DMS 273 treated with DMSO at 0.1 percent for 48 hours (cell line): Measurements from ENCODE around the gene SPHK1.

Source experiments
- DNase-seq: peaks from one replicate; lab custom pipeline; 2025; lab: John Stamatoyannopoulos, UW

SPHK1 gene

GRCh38 chr17:76433693-76434092, 49.3 kb downstream of the SPHK1 start:
- no peak for DNase-seq

DNA sequence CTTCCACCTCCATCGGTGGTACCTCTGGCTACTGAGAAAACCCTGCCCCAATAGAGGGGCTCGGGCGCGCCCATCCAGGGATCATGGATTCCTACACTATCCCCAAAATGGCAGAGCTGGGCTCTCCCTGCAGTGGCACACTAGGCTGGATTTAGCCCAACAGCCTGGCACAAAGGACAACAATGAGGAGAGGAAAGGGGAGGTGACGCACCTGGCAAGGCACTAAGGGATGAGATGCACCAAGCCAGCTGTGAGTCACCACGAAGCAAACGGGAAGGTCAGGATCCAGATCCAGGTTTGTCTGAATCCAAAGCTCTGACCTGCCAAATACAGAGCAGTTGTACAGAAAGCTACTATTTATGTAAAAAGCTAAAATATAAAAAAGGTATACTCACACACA, 50.5 kb downstream of the SPHK1 start:
- DNase-seq, result no peak

DNA sequence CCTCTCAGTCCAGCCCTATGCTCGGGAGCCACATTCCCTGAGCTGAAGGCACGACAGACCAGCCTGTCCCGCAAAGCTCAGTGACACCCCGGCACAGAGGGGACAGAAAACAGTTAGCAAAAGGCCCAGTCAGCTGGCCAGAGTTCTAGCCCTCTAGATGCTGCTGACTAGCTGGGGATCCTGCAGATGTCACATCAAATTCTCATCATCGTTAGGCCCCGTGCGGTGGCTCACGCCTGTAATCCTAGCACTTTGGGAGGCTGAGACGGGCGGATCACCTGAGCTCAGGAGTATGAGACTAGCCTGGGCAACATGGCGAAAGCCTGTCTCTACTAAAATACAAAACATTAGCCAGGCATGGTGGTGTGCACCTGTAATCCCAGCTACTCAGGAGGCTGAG, 51.3 kb downstream of the SPHK1 start:
- DNase-seq, result no peak
